ENCODE data around the gene TMEM203. TPM values are rescaled to one million over a fixed set of nuclear protein-coding genes. Genes with fewer than 3 reads are reported as not detected.

TMEM203 gene
- total and polyA plus RNA-seq, 2 of the 13 experiments (the other 11 are each of a cell fraction or from before 2014, with no cell fraction given), result 23.4 to 36.7 TPM

- TF ChIP-seq ZNF280D (CRISPR knock-in tag; IDR thresholded peaks at IDR 0.05) (peak; percentile 76), SOX5 (CRISPR knock-in tag; IDR thresholded peaks at IDR 0.05; ENCODE audit: borderline replicate concordance) (no peak), AFF4 (CRISPR knock-in tag; IDR thresholded peaks at IDR 0.05) (no peak), GTF2F1 (IDR thresholded peaks at IDR 0.05; ENCODE audit: low read length) (no peak), ZNF225 (CRISPR knock-in tag; IDR thresholded peaks at IDR 0.05) (peak; percentile 75; the same call in 1 of the 2 replicates), ZNF256 (CRISPR knock-in tag; conservative IDR thresholded peaks at IDR 0.05) (no peak), ZNF580 (CRISPR knock-in tag; IDR thresholded peaks at IDR 0.05; ENCODE audit: borderline replicate concordance, low read depth) (peak; percentile 75; the same call in 1 of the 2 replicates), HOXA3 (CRISPR knock-in tag; IDR thresholded peaks at IDR 0.05) (peak; percentile 82), ZNF639 (CRISPR knock-in tag; conservative IDR thresholded peaks at IDR 0.05) (peak; percentile 94), ATF1 (CRISPR knock-in tag; IDR thresholded peaks at IDR 0.05) (no peak), MBNL3 (CRISPR knock-in tag; conservative IDR thresholded peaks at IDR 0.05) (no peak), ZFP36L1 (CRISPR knock-in tag; IDR thresholded peaks at IDR 0.05) (peak; percentile 85; the same call in 1 of the 2 replicates), TRIM22 (IDR thresholded peaks at IDR 0.05) (no peak), JUN (CRISPR knock-in tag; IDR thresholded peaks at IDR 0.05) (peak; percentile 31; the same call in 1 of the 2 replicates), FOXK1 (CRISPR knock-in tag; IDR thresholded peaks at IDR 0.05; ENCODE audit: borderline replicate concordance, low read depth) (peak; percentile 63), ZBTB1 (CRISPR knock-in tag; IDR thresholded peaks at IDR 0.05; ENCODE audit: borderline replicate concordance) (no peak), ZNF3 (CRISPR knock-in tag; IDR thresholded peaks at IDR 0.05) (no peak), ZNF33B (CRISPR knock-in tag; IDR thresholded peaks at IDR 0.05) (peak; percentile 28; the same call in 1 of the 2 replicates), ETV6 (CRISPR knock-in tag; conservative IDR thresholded peaks at IDR 0.05) (no peak), STAG1 (CRISPR knock-in tag; IDR thresholded peaks at IDR 0.05) (0 out of 2 replicates have a peak, but pooled peaks have one; percentile 10)
Observed at GRCh38 chr9:137200311-137201204, 4.9 kb downstream of the TMEM203 start, which contains the start of gene TPRN (continued).
